Immature natural killer cell (primary cell): ENCODE measurements around the gene SPDYE6. TPM values are rescaled to one million over a fixed set of nuclear protein-coding genes. Genes with fewer than 3 reads are reported as not detected.
"Not testable (repeated sequence)": the region's sequence is repeated elsewhere in the genome, so short reads cannot be mapped to it uniquely, and the experiment has no call there.

Source experiments
- DNase-seq, 3 donors: peaks; one replicate each; pipeline ENCODE4 v3.0.0; 2022; ENCODE audit warnings: mixed read lengths in 1 of 3
- H3K27ac Mint-ChIP-seq, 6 donors: one replicate each; pipeline ENCODE4 v1.8.0; 2020; ENCODE audit warnings: mixed read lengths in 6 of 6, mild to moderate bottlenecking in 5 of 6, inconsistent platforms in 4 of 6, moderate library complexity in 3 of 6
- H3K27me3 Mint-ChIP-seq, 3 donors: one replicate each; pipeline ENCODE4 v1.8.0; 2020 to 2021; ENCODE audit warnings: low read depth in 3 of 3, mild to moderate bottlenecking in 3 of 3, mixed read lengths in 3 of 3, moderate library complexity in 3 of 3, inconsistent platforms in 1 of 3
- H3K36me3 Mint-ChIP-seq, 3 donors: one replicate each; pipeline ENCODE4 v1.8.0; 2020; ENCODE audit warnings: mixed read lengths in 3 of 3, inconsistent platforms in 2 of 3, mild to moderate bottlenecking in 2 of 3
- H3K4me1 Mint-ChIP-seq, 2 donors: one replicate each; pipeline ENCODE4 v1.8.0; 2020; ENCODE audit warnings: inconsistent platforms in 2 of 2, mild to moderate bottlenecking in 2 of 2, mixed read lengths in 2 of 2, moderate library complexity in 1 of 2
- H3K4me3 Mint-ChIP-seq, 5 donors: one replicate each; pipeline ENCODE4 v1.8.0; 2020; ENCODE audit warnings: mild to moderate bottlenecking in 5 of 5, mixed read lengths in 5 of 5, inconsistent platforms in 3 of 5, moderate library complexity in 3 of 5
- H3K9me3 Mint-ChIP-seq, 6 donors: one replicate each; pipeline ENCODE4 v1.8.0; 2020; ENCODE audit warnings: mild to moderate bottlenecking in 6 of 6, mixed read lengths in 6 of 6, inconsistent platforms in 4 of 6, moderate library complexity in 3 of 6
- polyA plus RNA-seq, 3 donors: library from polyadenylated mRNA; unstranded; fragments of 300-500 nt; fragmentation: Illumina TruSeq; gene quantifications; one replicate each; pipeline ENCODE4 v1.2.3, GENCODE V29; 2021

The SPDYE6 gene
- polyA plus RNA-seq, 3 donors from 2014 or later = 0.97 TPM; not detected in 2

DNA sequence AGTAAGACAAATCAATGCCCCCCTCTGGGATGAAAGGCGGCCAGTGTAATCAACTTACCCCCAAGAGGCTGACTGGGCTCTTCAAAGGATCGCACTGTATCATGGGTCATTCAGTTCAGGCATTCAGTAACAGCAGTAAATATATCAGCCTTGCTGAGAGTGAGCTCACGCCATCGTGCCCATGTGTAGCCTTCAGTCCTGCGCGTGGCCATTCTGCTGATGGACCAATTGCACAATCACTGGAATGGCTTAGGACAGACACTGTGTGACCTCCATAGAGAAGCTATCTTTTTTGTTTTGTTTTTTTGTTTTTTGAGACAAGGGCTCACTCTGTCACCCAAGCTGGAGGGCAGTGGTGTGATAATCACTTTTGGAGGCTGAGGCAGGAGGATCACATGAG is 30.8 kb upstream of the SPDYE6 start:
- Mint-ChIP-seq H3K4me1 (no peaks in the 10 kb centered on the region), H3K36me3 (peaks cover 0 to 3% (median 0%) of the 10 kb centered on the region in 3 donors), H3K4me3 (no peak overlapping the region), H3K27ac (peak overlapping the region in 2 of 6 donors; percentile 23 to 43), H3K9me3 (no peaks in the 10 kb centered on the region), H3K27me3 (peaks cover 0 to under 1% (median 0%) of the 10 kb centered on the region in 3 donors)
- no peak for DNase-seq

- H3K27ac Mint-ChIP-seq = peak overlapping the region in 1 of 6 donors; percentile 49
- not testable (repeated sequence) for H3K4me3 Mint-ChIP-seq, H3K4me1 Mint-ChIP-seq
Measured at GRCh38 chr7:102381696-102382425, 25.6 kb upstream of the SPDYE6 start.

GRCh38 chr7:102380837-102381236 is 24.6 kb upstream of the SPDYE6 start:
- H3K27me3 Mint-ChIP-seq, H3K4me3 Mint-ChIP-seq: not testable (repeated sequence)
- peaks cover 4 to 23% (median 12%) of the 10 kb centered on the region in 3 donors for H3K36me3 Mint-ChIP-seq

More at GRCh38 chr7:102381696-102382425, 25.6 kb upstream of the SPDYE6 start:
- H3K36me3 Mint-ChIP-seq = peaks cover 4 to 22% (median 11%) of the 10 kb centered on the region in 3 donors
- not testable (repeated sequence) for H3K9me3 Mint-ChIP-seq, DNase-seq, H3K27me3 Mint-ChIP-seq

DNA sequence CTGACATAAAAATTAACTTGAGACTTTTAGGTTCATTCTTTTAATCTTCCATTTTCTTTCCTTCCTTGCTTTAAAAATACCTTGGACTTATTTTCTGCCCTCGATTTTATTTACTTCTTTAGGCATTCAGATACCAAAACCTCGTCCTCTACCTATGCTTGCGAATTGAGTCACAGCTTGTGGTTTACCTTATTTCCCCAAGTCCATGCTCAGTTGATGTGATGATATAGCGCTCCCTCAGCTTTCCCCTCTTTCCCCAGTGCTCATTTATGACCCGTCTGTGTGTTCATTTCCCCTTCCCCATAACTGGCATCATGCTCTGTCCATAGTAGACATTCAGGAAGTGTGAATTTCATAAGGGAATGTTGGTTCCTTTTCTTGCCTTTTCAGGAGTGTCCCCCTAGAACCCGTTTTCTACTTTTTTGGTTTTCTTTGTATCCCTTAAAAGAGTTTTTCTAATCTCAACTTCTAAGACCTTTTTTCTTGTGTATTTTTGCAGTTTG is 20.8 kb upstream of the SPDYE6 start:
- H3K9me3 Mint-ChIP-seq = no peaks in the 10 kb centered on the region
- peaks cover 2 to 7% of the 10 kb centered on the region in 2 donors for H3K4me1 Mint-ChIP-seq
- H3K27me3 Mint-ChIP-seq = no peaks in the 10 kb centered on the region
- no peak overlapping the region for H3K4me3 Mint-ChIP-seq
- peaks cover 4 to 25% (median 10%) of the 10 kb centered on the region in 3 donors for H3K36me3 Mint-ChIP-seq
- no peak for DNase-seq
- H3K27ac Mint-ChIP-seq = no peak overlapping the region

More at GRCh38 chr7:102380837-102381236, 24.6 kb upstream of the SPDYE6 start:
- H3K9me3 Mint-ChIP-seq, DNase-seq, H3K4me1 Mint-ChIP-seq, H3K27ac Mint-ChIP-seq: not testable (repeated sequence)

- peaks cover 6 to 25% of the 10 kb centered on the region in 2 donors for H3K4me1 Mint-ChIP-seq
- H3K27ac Mint-ChIP-seq, H3K4me3 Mint-ChIP-seq, H3K9me3 Mint-ChIP-seq, H3K27me3 Mint-ChIP-seq, DNase-seq: not testable (repeated sequence)
- peaks cover 10 to 23% (median 20%) of the 10 kb centered on the region in 3 donors for H3K36me3 Mint-ChIP-seq
Measured at GRCh38 chr7:102372796-102373195, 16.6 kb upstream of the SPDYE6 start.

- H3K4me3 Mint-ChIP-seq, H3K9me3 Mint-ChIP-seq, H3K27me3 Mint-ChIP-seq, DNase-seq, H3K27ac Mint-ChIP-seq: not testable (repeated sequence)
- Mint-ChIP-seq H3K36me3 (peaks cover 10 to 14% (median 14%) of the 10 kb centered on the region in 3 donors), H3K4me1 (peaks cover 10 to 33% of the 10 kb centered on the region in 2 donors)
Measured at GRCh38 chr7:102370038-102370437, 13.8 kb upstream of the SPDYE6 start.

- H3K36me3 Mint-ChIP-seq, H3K27me3 Mint-ChIP-seq, H3K27ac Mint-ChIP-seq, H3K9me3 Mint-ChIP-seq, DNase-seq: not testable (repeated sequence)
- peak overlapping the region in 3 of 5 donors; percentile 19 to 33 (median 30) for H3K4me3 Mint-ChIP-seq
- H3K4me1 Mint-ChIP-seq = peaks cover 19 to 34% of the 10 kb centered on the region in 2 donors
Measured at GRCh38 chr7:102365390-102365789, 9.1 kb upstream of the SPDYE6 start.

DNA sequence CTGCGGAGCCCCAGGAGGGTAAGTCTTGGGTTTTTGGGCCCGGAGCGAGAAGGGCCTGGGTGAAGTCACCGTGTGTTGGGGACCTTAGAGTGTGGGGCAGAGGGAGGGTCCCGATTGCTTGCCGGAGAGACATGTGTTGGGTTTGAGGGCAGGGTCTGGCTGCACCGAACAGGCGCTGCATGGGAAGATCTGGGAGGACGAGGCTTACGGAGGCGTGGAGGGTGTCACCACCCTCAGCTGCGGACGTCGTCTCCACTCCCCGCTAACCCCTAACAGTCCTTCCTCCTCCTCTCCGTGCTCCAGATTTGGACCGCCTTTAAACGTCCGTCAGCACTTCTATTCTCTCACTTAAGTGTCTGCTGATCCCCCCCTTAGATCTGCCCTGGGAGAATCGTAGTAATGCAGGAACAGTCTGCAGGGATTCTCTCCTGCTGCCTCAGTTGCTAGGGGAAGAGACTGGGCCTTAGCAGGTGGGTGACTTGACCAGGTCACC is 8.2 kb upstream of the SPDYE6 start:
- Mint-ChIP-seq H3K27ac (peak overlapping the region; percentile 66 to 90 (median 78)), H3K4me3 (peak overlapping the region; percentile 85 to 89 (median 87)), H3K4me1 (peaks cover 18 to 27% of the 10 kb centered on the region in 2 donors)
- not testable (repeated sequence) for H3K27me3 Mint-ChIP-seq, H3K36me3 Mint-ChIP-seq, H3K9me3 Mint-ChIP-seq
- peak in 1 of 3 donors; percentile 4 for DNase-seq

DNA sequence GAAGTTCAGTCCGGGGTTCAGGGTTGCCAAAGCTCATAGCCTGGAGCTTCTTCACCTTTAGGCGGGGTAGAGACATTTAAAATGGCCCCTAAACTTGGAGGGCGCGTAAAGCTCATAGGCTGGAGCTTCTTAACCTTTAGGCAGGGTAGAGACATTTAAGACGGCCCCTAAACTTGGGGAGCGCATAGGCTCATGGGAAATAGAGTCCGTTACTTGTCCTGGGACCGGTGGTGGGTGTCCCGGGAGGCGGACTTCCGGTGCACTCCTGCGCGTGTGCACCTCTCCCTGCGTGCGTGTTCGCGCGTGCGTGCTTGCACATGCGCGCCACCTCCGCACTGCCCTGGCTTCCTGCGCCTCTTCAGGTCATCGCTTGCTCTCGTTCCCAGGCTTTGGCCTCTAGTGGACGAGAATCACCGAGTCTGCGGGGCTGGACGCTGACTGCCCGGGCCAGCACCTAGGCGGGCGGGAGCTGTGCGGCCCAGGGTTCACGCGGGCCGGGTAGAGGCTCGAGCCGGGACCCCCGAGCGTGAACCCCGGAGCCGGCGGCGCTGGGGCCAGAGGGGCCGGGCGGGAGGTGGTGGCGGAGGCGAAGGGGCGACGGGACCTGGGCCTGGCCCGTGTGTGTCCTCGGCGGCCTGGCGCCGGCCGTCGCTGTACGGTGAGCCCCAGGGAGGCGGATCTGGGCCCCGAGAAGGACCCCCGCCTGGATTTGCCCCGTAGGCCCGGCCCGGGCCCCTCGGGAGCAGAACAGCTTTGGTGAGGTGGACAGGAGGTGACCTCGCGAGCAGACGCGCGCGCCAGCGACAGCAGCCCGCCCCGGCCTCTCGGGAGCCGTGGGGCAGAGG is 7.5 kb upstream of the SPDYE6 start:
- H3K36me3 Mint-ChIP-seq, H3K9me3 Mint-ChIP-seq, H3K27me3 Mint-ChIP-seq: not testable (repeated sequence)
- peak overlapping the region; percentile 88 to 91 (median 89) for H3K4me3 Mint-ChIP-seq
- peak overlapping the region; percentile 51 to 88 (median 84) for H3K27ac Mint-ChIP-seq
- H3K4me1 Mint-ChIP-seq = peaks cover 18 to 27% of the 10 kb centered on the region in 2 donors
- DNase-seq = peak; percentile 93 to 94 (median 93)

- H3K36me3 Mint-ChIP-seq, H3K27ac Mint-ChIP-seq, H3K27me3 Mint-ChIP-seq, H3K4me3 Mint-ChIP-seq, DNase-seq, H3K9me3 Mint-ChIP-seq, H3K4me1 Mint-ChIP-seq: not testable (repeated sequence)
Measured at GRCh38 chr7:102346983-102347382, 9.3 kb downstream of the SPDYE6 start.

GRCh38 chr7:102340599-102341368 is 15.5 kb downstream of the SPDYE6 start:
- H3K27me3 Mint-ChIP-seq, H3K4me1 Mint-ChIP-seq, H3K9me3 Mint-ChIP-seq, DNase-seq, H3K36me3 Mint-ChIP-seq, H3K4me3 Mint-ChIP-seq, H3K27ac Mint-ChIP-seq: not testable (repeated sequence)

DNA sequence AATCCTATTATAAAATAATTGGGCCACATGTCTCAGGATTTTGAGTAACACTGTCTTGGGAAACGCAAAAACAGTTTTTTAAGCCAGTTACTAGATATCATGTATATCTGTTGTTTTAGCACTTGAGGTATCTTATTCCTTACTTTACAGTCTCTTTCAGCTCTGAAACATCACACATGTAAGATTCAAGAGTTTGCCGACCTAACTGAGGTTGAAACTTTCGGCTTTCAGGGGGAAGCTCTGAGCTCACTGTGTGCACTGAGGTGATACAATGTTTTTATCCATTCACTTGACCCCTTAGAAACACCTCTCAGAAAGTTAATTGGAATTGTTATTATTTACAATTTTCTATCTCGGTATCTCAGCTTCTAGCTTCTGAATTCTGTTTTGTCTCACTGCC is 18.8 kb downstream of the SPDYE6 start:
- H3K27me3 Mint-ChIP-seq, H3K9me3 Mint-ChIP-seq, H3K4me1 Mint-ChIP-seq, H3K27ac Mint-ChIP-seq, H3K36me3 Mint-ChIP-seq, DNase-seq, H3K4me3 Mint-ChIP-seq: not testable (repeated sequence)

- H3K27ac Mint-ChIP-seq, H3K36me3 Mint-ChIP-seq, DNase-seq, H3K9me3 Mint-ChIP-seq, H3K4me1 Mint-ChIP-seq, H3K4me3 Mint-ChIP-seq, H3K27me3 Mint-ChIP-seq: not testable (repeated sequence)
Measured at GRCh38 chr7:102337002-102337401, 19.2 kb downstream of the SPDYE6 start.
